K562 (cell line): Measurements from ENCODE around the gene ABCB4. TPM values are rescaled to one million over a fixed set of nuclear protein-coding genes. Genes with fewer than 3 reads are reported as not detected.

ENCODE experiments used
- CBFA2T2 ChIP-seq: fragments of 450-650 bp; conservative IDR thresholded peaks from 2 replicates; pipeline ENCODE4 v1.6.1; 2017; ENCODE audit warnings: mild to moderate bottlenecking
- CEBPB ChIP-seq: fragments of 450-650 bp; IDR thresholded peaks from 2 replicates; pipeline ENCODE4 v1.6.1; 2016; ENCODE audit warnings: missing genetic modification characterization, missing compliant biosample characterization
- GATAD2A ChIP-seq: fragments of 450-650 bp; IDR thresholded peaks from 2 replicates; pipeline ENCODE4 v1.6.1; 2017
- KAT8 ChIP-seq: fragments of 450-650 bp; IDR thresholded peaks from 2 replicates; pipeline ENCODE4 v1.6.1; 2016; ENCODE audit warnings: low read depth, mild to moderate bottlenecking
- MTA2 ChIP-seq: fragments of 450-650 bp; IDR thresholded peaks from 2 replicates; pipeline ENCODE4 v1.6.1; 2016; ENCODE audit warnings: low read depth
- MYC ChIP-seq, 2 experiments: fragments of 250-450 bp in 1 of 2; sonication (Bioruptor Pico) in 1 of 2; IDR thresholded peaks; 2 replicates each; pipeline versions ENCODE4 v1.5.1 to v1.6.1; 2012 to 2021; ENCODE audit warnings: low read depth in 2 of 2, borderline replicate concordance in 1 of 2, improper control_type of control experiment in 1 of 2, low read length in 1 of 2, mild to moderate bottlenecking in 1 of 2, moderate library complexity in 1 of 2
- RBM39 ChIP-seq: fragments of 200-400 bp; formaldehyde crosslinking; optimal IDR thresholded peaks from 2 replicates; pipeline ENCODE3; 2018; ENCODE audit warnings: low read depth, low read length
- SMARCA4 ChIP-seq: fragments of 450-650 bp; IDR thresholded peaks from 2 replicates; pipeline ENCODE4 v1.6.1; 2016
- SOX6 ChIP-seq: fragments of 450-650 bp; IDR thresholded peaks from 2 replicates; pipeline ENCODE4 v1.6.1; 2014; ENCODE audit warnings: mild to moderate bottlenecking
- TAL1 ChIP-seq: fragments of 450-650 bp; IDR thresholded peaks from 2 replicates; pipeline ENCODE4 v1.6.1; 2016; ENCODE audit warnings: mild to moderate bottlenecking
- ZNF133 ChIP-seq: fragments of 250-450 bp; sonication (Bioruptor Pico); IDR thresholded peaks from 2 replicates; pipeline ENCODE4 v1.4.0; 2020; ENCODE audit warnings: mild to moderate bottlenecking
- ZNF239 ChIP-seq: fragments of 250-450 bp; sonication (Bioruptor Pico); IDR thresholded peaks from 2 replicates; pipeline ENCODE4 v1.4.0; 2020; ENCODE audit warnings: mild to moderate bottlenecking
- ZNF696 ChIP-seq: fragments of 250-450 bp; sonication (Bioruptor Pico); conservative IDR thresholded peaks from 2 replicates; pipeline ENCODE4 v1.4.0; 2020; ENCODE audit warnings: mild to moderate bottlenecking, moderate library complexity
- polyA plus RNA-seq, 8 experiments: library from polyadenylated mRNA; depleted of rRNA in 4 of 8; stranded (reverse) in 5 of 8; unstranded in 3 of 8; fragments of >200 nt; fragmentation: Nextera tagmentation in 2 of 8; fragmentation: Illumina TruSeq in 1 of 8; extraction: Ambion mirVana in 2 of 8; extraction: Trizol in 1 of 8; gene quantifications; 2 replicates each; pipeline versions ENCODE4 v1.2.1 to v1.2.3, GENCODE V29; 2011 to 2014; ENCODE audit warnings: inconsistent platforms in 1 of 8, missing spikeins in 1 of 8
- total RNA-seq, 7 experiments: library from RNA; depleted of rRNA in 6 of 7; stranded (reverse); fragments of >200 nt in 6 of 7; fragmentation: Illumina TruSeq in 2 of 7; extraction: Trizol in 2 of 7; gene quantifications; 2 replicates each; pipeline versions ENCODE4 v1.2.1 to v1.2.3, GENCODE V29; 2011 to 2021; ENCODE audit warnings: low replicate concordance in 1 of 7
- TF ChIP-seq, protein P1 (sequence below): sonication (generic); formaldehyde crosslinking; IDR thresholded peaks from 2 replicates; pipeline ENCODE4 v1.8.0; 2023; ENCODE audit warnings: missing genetic modification reagents, mild to moderate bottlenecking, borderline replicate concordance
- TF ChIP-seq, protein P2 (sequence below): fragments of 250-450 bp; sonication (Bioruptor Pico); IDR thresholded peaks from 2 replicates; pipeline ENCODE4 v1.4.0; 2020
- TF ChIP-seq, protein P3 (sequence below): fragments of 250-450 bp; sonication (Bioruptor Pico); IDR thresholded peaks from 2 replicates; pipeline ENCODE4 v1.8.0; 2021; ENCODE audit warnings: borderline replicate concordance, mild to moderate bottlenecking, moderate library complexity; ENCODE audit not compliant: poor library complexity, severe bottlenecking
- TF ChIP-seq, protein P4 (sequence below): IDR thresholded peaks from 2 replicates; pipeline ENCODE4 v1.6.1; 2014; ENCODE audit warnings: antibody characterized with exemption

Gene ABCB4
- total and polyA plus RNA-seq, 9 of the 15 experiments (the other 6 are each of a cell fraction or from before 2014, with no cell fraction given), result 0.06 to 0.73 (median 0.40) TPM

DNA sequence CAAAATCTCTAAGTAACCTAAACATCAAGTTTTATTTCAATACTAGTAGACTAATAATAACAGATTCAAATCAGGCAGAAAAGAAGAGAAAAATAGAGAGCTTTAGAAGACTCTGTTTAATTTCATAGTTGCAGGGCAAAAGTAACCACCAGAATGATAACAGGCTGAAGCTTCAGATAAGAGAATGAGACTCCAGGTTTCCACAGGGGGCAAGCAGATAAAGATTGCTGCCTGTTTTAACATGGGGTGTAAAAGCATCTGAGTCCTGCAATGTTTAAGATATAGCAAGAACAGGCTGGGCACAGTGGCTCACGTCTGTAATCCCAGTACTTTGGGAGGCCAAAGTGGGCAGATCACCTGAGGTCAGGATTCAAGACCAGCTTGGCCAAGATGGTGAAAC lies 119.0 kb downstream of the ABCB4 start (continued):
- TF ChIP-seq, protein P1, sequence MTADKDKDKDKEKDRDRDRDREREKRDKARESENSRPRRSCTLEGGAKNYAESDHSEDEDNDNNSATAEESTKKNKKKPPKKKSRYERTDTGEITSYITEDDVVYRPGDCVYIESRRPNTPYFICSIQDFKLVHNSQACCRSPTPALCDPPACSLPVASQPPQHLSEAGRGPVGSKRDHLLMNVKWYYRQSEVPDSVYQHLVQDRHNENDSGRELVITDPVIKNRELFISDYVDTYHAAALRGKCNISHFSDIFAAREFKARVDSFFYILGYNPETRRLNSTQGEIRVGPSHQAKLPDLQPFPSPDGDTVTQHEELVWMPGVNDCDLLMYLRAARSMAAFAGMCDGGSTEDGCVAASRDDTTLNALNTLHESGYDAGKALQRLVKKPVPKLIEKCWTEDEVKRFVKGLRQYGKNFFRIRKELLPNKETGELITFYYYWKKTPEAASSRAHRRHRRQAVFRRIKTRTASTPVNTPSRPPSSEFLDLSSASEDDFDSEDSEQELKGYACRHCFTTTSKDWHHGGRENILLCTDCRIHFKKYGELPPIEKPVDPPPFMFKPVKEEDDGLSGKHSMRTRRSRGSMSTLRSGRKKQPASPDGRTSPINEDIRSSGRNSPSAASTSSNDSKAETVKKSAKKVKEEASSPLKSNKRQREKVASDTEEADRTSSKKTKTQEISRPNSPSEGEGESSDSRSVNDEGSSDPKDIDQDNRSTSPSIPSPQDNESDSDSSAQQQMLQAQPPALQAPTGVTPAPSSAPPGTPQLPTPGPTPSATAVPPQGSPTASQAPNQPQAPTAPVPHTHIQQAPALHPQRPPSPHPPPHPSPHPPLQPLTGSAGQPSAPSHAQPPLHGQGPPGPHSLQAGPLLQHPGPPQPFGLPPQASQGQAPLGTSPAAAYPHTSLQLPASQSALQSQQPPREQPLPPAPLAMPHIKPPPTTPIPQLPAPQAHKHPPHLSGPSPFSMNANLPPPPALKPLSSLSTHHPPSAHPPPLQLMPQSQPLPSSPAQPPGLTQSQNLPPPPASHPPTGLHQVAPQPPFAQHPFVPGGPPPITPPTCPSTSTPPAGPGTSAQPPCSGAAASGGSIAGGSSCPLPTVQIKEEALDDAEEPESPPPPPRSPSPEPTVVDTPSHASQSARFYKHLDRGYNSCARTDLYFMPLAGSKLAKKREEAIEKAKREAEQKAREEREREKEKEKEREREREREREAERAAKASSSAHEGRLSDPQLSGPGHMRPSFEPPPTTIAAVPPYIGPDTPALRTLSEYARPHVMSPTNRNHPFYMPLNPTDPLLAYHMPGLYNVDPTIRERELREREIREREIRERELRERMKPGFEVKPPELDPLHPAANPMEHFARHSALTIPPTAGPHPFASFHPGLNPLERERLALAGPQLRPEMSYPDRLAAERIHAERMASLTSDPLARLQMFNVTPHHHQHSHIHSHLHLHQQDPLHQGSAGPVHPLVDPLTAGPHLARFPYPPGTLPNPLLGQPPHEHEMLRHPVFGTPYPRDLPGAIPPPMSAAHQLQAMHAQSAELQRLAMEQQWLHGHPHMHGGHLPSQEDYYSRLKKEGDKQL (CRISPR knock-in tag), result no peak
- no peak for TF ChIP-seq MYC (IDR thresholded peaks at IDR 0.05; ENCODE audit: low read depth, low read length)
- no peak for TF ChIP-seq MYC (CRISPR knock-in tag; IDR thresholded peaks at IDR 0.05; ENCODE audit: borderline replicate concordance, low read depth)
- peak; percentile 86 for TF ChIP-seq CBFA2T2
- TF ChIP-seq, protein P2, sequence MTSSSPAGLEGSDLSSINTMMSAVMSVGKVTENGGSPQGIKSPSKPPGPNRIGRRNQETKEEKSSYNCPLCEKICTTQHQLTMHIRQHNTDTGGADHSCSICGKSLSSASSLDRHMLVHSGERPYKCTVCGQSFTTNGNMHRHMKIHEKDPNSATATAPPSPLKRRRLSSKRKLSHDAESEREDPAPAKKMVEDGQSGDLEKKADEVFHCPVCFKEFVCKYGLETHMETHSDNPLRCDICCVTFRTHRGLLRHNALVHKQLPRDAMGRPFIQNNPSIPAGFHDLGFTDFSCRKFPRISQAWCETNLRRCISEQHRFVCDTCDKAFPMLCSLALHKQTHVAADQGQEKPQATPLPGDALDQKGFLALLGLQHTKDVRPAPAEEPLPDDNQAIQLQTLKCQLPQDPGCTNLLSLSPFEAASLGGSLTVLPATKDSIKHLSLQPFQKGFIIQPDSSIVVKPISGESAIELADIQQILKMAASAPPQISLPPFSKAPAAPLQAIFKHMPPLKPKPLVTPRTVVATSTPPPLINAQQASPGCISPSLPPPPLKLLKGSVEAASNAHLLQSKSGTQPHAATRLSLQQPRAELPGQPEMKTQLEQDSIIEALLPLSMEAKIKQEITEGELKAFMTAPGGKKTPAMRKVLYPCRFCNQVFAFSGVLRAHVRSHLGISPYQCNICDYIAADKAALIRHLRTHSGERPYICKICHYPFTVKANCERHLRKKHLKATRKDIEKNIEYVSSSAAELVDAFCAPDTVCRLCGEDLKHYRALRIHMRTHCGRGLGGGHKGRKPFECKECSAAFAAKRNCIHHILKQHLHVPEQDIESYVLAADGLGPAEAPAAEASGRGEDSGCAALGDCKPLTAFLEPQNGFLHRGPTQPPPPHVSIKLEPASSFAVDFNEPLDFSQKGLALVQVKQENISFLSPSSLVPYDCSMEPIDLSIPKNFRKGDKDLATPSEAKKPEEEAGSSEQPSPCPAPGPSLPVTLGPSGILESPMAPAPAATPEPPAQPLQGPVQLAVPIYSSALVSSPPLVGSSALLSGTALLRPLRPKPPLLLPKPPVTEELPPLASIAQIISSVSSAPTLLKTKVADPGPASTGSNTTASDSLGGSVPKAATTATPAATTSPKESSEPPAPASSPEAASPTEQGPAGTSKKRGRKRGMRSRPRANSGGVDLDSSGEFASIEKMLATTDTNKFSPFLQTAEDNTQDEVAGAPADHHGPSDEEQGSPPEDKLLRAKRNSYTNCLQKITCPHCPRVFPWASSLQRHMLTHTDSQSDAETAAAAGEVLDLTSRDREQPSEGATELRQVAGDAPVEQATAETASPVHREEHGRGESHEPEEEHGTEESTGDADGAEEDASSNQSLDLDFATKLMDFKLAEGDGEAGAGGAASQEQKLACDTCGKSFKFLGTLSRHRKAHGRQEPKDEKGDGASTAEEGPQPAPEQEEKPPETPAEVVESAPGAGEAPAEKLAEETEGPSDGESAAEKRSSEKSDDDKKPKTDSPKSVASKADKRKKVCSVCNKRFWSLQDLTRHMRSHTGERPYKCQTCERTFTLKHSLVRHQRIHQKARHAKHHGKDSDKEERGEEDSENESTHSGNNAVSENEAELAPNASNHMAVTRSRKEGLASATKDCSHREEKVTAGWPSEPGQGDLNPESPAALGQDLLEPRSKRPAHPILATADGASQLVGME (CRISPR knock-in tag), result no peak
- TF ChIP-seq SMARCA4, result peak; percentile 72
- no peak for TF ChIP-seq SOX6
- TF ChIP-seq, protein P3, sequence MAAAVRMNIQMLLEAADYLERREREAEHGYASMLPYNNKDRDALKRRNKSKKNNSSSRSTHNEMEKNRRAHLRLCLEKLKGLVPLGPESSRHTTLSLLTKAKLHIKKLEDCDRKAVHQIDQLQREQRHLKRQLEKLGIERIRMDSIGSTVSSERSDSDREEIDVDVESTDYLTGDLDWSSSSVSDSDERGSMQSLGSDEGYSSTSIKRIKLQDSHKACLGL (CRISPR knock-in tag), result no peak
- no peak for TF ChIP-seq GATAD2A
- TF ChIP-seq KAT8, result no peak
- no peak for TF ChIP-seq ZNF696 (CRISPR knock-in tag)
- TF ChIP-seq CEBPB (tag), result no peak
- no peak for TF ChIP-seq RBM39
- TF ChIP-seq ZNF133 (CRISPR knock-in tag), result no peak
- peak; percentile 72 for TF ChIP-seq MTA2
- peak; percentile 84 for TF ChIP-seq TAL1
- TF ChIP-seq ZNF239, result no peak
- TF ChIP-seq, protein P4, sequence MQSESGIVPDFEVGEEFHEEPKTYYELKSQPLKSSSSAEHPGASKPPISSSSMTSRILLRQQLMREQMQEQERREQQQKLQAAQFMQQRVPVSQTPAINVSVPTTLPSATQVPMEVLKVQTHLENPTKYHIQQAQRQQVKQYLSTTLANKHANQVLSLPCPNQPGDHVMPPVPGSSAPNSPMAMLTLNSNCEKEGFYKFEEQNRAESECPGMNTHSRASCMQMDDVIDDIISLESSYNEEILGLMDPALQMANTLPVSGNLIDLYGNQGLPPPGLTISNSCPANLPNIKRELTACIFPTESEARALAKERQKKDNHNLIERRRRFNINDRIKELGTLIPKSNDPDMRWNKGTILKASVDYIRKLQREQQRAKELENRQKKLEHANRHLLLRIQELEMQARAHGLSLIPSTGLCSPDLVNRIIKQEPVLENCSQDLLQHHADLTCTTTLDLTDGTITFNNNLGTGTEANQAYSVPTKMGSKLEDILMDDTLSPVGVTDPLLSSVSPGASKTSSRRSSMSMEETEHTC, result no peak
